Activated naive CD4-positive, alpha-beta T cell treated with anti-CD3 and anti-CD28 coated beads, Interleukin-2, amount 50 U/mL, for 24 hours (primary cell): Measurements from ENCODE around the gene CEP170B.
A peak's percentile ranks its signal among the peaks of the same experiment; 100 is the strongest.

Experiments used
- H3K27ac Mint-ChIP-seq: one replicate; pipeline ENCODE4 v1.8.0; 2021; ENCODE audit warnings: mild to moderate bottlenecking, mixed read lengths
- H3K27me3 Mint-ChIP-seq: one replicate; pipeline ENCODE4 v1.8.0; 2021; ENCODE audit warnings: mixed read lengths
- H3K36me3 Mint-ChIP-seq: one replicate; pipeline ENCODE4 v1.8.0; 2021; ENCODE audit warnings: mixed read lengths
- H3K4me1 Mint-ChIP-seq: one replicate; pipeline ENCODE4 v1.8.0; 2021; ENCODE audit warnings: mixed read lengths
- H3K4me3 Mint-ChIP-seq: one replicate; pipeline ENCODE4 v1.8.0; 2021; ENCODE audit warnings: mild to moderate bottlenecking, mixed read lengths
- H3K9me3 Mint-ChIP-seq: one replicate; pipeline ENCODE4 v1.8.0; 2021; ENCODE audit warnings: mixed read lengths

CEP170B gene

GRCh38 chr14:104859900-104860299, 5.2 kb upstream of the CEP170B start:
- no peak overlapping the region for H3K4me3 Mint-ChIP-seq
- no peaks in the 10 kb centered on the region for H3K27me3 Mint-ChIP-seq
- H3K27ac Mint-ChIP-seq, result no peak overlapping the region
- peaks cover 4% of the 10 kb centered on the region for H3K4me1 Mint-ChIP-seq
- no peaks in the 10 kb centered on the region for H3K36me3 Mint-ChIP-seq
- H3K9me3 Mint-ChIP-seq, result no peaks in the 10 kb centered on the region

GRCh38 chr14:104860414-104860813, 4.7 kb upstream of the CEP170B start:
- Mint-ChIP-seq H3K27ac (no peak overlapping the region), H3K4me1 (peaks cover 4% of the 10 kb centered on the region), H3K27me3 (no peaks in the 10 kb centered on the region), H3K9me3 (no peaks in the 10 kb centered on the region), H3K4me3 (no peak overlapping the region), H3K36me3 (no peaks in the 10 kb centered on the region)

GRCh38 chr14:104863131-104863862, 1.8 kb upstream of the CEP170B start:
- Mint-ChIP-seq H3K4me3 (peak overlapping the region; percentile 36), H3K36me3 (no peaks in the 10 kb centered on the region), H3K9me3 (no peaks in the 10 kb centered on the region), H3K27ac (peak overlapping the region; percentile 18), H3K4me1 (peaks cover 10% of the 10 kb centered on the region), H3K27me3 (no peaks in the 10 kb centered on the region)

- H3K27me3 Mint-ChIP-seq, result no peaks in the 10 kb centered on the region
- no peak overlapping the region for H3K27ac Mint-ChIP-seq
- H3K9me3 Mint-ChIP-seq, result no peaks in the 10 kb centered on the region
- peaks cover 10% of the 10 kb centered on the region for H3K4me1 Mint-ChIP-seq
- no peaks in the 10 kb centered on the region for H3K36me3 Mint-ChIP-seq
- H3K4me3 Mint-ChIP-seq, result peak overlapping the region; percentile 36
These were observed 1.2 kb upstream of the CEP170B start for GRCh38 chr14:104863923-104864266.

GRCh38 chr14:104864267-104865080, 594 bp upstream of the CEP170B start:
- Mint-ChIP-seq H3K27me3 (no peaks in the 10 kb centered on the region), H3K36me3 (no peaks in the 10 kb centered on the region), H3K9me3 (no peaks in the 10 kb centered on the region), H3K27ac (no peak overlapping the region), H3K4me1 (peaks cover 10% of the 10 kb centered on the region), H3K4me3 (peak overlapping the region; percentile 36)

GRCh38 chr14:104865631-104866441, 768 bp downstream of the CEP170B start:
- H3K9me3 Mint-ChIP-seq, result no peaks in the 10 kb centered on the region
- no peaks in the 10 kb centered on the region for H3K27me3 Mint-ChIP-seq
- H3K27ac Mint-ChIP-seq, result no peak overlapping the region
- H3K36me3 Mint-ChIP-seq, result no peaks in the 10 kb centered on the region
- peaks cover 10% of the 10 kb centered on the region for H3K4me1 Mint-ChIP-seq
- peak overlapping the region; percentile 79 for H3K4me3 Mint-ChIP-seq

- peaks cover 10% of the 10 kb centered on the region for H3K4me1 Mint-ChIP-seq
- no peaks in the 10 kb centered on the region for H3K9me3 Mint-ChIP-seq
- no peaks in the 10 kb centered on the region for H3K27me3 Mint-ChIP-seq
- H3K36me3 Mint-ChIP-seq, result no peaks in the 10 kb centered on the region
- no peak overlapping the region for H3K27ac Mint-ChIP-seq
- H3K4me3 Mint-ChIP-seq, result peak overlapping the region; percentile 79
These were observed 1.6 kb downstream of the CEP170B start for GRCh38 chr14:104866451-104867370.

GRCh38 chr14:104867371-104868059, 2.4 kb downstream of the CEP170B start:
- no peaks in the 10 kb centered on the region for H3K36me3 Mint-ChIP-seq
- no peaks in the 10 kb centered on the region for H3K9me3 Mint-ChIP-seq
- H3K27me3 Mint-ChIP-seq, result no peaks in the 10 kb centered on the region
- H3K4me1 Mint-ChIP-seq, result peaks cover 13% of the 10 kb centered on the region
- peak overlapping the region; percentile 79 for H3K4me3 Mint-ChIP-seq
- no peak overlapping the region for H3K27ac Mint-ChIP-seq

GRCh38 chr14:104868060-104868740, 3.1 kb downstream of the CEP170B start:
- Mint-ChIP-seq H3K36me3 (no peaks in the 10 kb centered on the region), H3K4me3 (no peak overlapping the region), H3K27ac (no peak overlapping the region), H3K9me3 (no peaks in the 10 kb centered on the region), H3K27me3 (no peaks in the 10 kb centered on the region), H3K4me1 (peaks cover 17% of the 10 kb centered on the region)

- Mint-ChIP-seq H3K27ac (no peak overlapping the region), H3K36me3 (no peaks in the 10 kb centered on the region), H3K9me3 (no peaks in the 10 kb centered on the region), H3K27me3 (no peaks in the 10 kb centered on the region), H3K4me1 (peaks cover 17% of the 10 kb centered on the region), H3K4me3 (no peak overlapping the region)
These were observed 3.9 kb downstream of the CEP170B start for GRCh38 chr14:104868811-104869572.

GRCh38 chr14:104869669-104870367, 4.8 kb downstream of the CEP170B start:
- Mint-ChIP-seq H3K9me3 (no peaks in the 10 kb centered on the region), H3K27ac (no peak overlapping the region), H3K36me3 (no peaks in the 10 kb centered on the region), H3K27me3 (no peaks in the 10 kb centered on the region), H3K4me3 (no peak overlapping the region), H3K4me1 (peaks cover 13% of the 10 kb centered on the region)

- Mint-ChIP-seq H3K4me1 (peaks cover 13% of the 10 kb centered on the region), H3K4me3 (no peak overlapping the region), H3K27ac (no peak overlapping the region), H3K9me3 (no peaks in the 10 kb centered on the region), H3K36me3 (no peaks in the 10 kb centered on the region), H3K27me3 (no peaks in the 10 kb centered on the region)
These were observed 5.5 kb downstream of the CEP170B start for GRCh38 chr14:104870368-104871144.
